Measurements from ENCODE around the gene HEXD.

The HEXD gene

GRCh38 chr17:82416771-82417170 is 1.4 kb upstream of the HEXD start:
- DNase-seq = no peak

DNA sequence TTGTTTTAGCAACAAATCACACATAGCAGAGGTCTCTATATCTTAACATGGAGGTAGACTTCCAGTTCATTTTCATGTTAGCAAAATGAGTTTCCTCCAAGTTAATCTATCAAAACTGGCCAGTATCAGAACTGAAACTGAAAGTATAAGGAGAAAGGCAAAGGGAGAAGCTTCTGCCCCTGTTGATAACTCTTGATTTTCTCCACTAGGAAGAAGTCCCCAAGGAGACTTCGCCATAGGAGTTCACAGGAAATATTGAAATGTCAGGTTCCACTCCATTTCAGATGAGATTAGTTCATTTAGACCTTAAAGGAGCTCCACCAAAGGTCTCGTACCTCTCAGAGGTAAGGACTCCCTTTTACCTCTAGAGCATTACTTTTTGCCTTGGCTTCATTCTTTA is 1.4 kb downstream of the HEXD start:
- DNase-seq = no peak

DNA sequence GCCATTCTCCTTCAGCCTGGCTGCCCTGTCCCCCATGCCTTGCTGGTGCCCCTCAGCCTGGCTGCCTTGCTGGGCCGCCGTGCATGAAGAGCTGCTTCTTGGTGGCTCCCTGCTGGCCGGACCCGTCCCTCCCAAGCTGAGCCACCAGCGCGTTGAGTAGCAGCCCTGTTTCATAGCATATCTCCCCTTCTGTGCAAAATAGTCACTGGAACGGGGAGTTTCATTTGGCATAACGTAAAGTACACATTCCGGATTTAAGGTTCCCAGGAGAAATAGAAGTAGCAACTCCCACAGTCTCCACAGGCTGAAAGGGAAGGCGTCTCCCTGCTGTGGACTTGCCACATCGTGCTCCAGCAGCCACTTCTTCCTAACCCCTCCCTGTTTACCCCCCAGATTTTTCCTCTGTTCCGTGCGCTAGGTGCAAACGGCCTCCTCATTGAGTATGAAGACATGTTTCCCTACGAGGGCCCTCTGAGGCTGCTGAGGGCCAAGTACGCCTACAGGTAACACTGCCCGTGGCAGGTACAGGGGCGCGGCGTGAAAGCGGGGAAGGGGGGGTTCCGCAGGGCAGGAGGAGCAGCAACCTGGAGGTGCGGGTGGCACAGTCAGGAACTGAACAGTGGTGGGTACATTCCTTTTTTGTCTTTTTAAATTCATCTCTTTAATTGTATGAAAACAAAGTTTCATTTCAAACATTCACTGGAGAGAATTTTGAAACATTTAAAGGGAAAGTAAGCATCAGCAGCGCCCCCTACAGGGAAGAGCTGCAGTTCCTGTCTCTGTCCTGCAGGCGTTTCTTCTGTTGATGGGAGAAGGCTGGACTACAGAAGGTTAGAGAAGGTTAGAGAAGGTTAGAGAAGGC is 6.1 kb downstream of the HEXD start:
- peak; percentile 78 for DNase-seq

DNA sequence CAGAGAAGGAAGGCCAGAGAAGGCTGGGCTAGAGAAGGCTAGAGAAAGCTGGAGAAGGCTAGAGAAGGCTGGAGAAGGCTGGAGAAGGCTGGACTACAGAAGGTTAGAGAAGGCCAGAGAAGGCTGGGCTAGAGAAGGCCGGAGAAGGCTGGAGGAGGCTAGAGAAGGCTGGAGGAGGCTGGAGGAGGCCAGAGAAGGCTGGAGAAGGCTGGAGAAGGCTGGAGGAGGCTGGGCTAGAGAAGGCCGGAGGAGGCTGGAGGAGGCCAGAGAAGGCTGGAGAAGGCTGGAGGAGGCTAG is 6.7 kb downstream of the HEXD start:
- no peak for DNase-seq

DNA sequence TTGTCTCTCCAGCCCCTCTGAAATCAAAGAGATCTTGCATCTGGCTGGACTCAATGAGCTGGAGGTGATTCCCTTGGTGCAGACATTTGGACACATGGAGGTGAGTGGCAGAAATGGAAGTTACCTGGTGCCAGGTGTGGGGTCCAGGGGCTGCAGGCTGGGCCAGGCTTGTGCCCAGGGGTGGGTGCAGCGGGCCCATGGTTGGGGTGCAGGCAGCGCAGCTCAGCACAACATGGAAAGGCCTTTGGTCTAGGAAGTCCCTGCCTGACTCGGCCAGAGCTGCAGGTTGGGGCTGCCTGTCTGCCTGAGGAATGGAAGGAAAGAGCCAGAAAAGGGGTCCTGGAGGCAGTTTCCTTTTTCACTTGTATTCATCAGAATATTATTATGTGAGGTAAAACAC is 10.4 kb downstream of the HEXD start:
- DNase-seq = no peak

DNA sequence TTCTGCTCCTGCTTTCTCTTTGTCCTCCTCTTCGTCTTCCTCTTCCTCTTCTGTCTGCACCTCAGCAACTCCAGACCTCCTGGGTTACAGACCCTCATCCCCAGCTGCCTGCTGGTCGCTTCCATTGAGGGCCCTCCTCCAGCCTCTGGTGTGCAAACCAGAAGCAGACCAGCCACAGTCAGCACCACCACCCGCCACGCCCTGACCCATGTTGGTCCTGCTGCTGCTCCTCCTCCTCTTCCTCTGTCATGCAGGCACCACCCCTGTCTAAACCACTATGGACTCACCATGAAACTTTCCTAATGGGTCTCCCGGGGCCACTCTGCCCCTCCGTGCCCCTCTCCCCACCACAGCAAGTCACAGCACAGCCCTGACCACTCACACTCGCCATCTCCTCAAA is 11.7 kb downstream of the HEXD start:
- DNase-seq = no peak

DNA sequence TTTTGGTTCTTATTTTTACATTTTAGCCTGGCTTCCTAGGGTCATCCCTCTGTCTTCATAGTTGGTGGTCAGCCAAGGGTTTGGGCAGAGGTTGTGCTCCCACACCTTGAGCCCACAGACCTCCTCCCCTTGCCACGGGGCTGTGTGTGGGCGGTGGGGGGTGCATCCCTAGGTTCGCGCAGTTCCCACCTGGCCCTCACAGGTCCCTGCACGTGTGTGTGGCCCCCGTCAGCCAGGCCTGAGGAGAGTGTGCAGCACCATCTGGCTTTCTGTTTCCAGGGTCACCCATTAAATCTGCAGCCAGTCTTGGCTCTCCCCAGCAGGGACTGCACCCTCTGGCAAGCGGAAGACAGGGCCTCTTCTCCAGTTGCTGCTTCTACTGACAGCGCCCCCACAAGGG is 13.9 kb downstream of the HEXD start:
- no peak for DNase-seq

- no peak for DNase-seq
Observed at GRCh38 chr17:82433560-82434215, 15.5 kb downstream of the HEXD start.

- DNase-seq = no peak
Observed at GRCh38 chr17:82434216-82434565, 16.0 kb downstream of the HEXD start.

- DNase-seq = no peak
Observed at GRCh38 chr17:82435103-82435502, 17.0 kb downstream of the HEXD start.

DNA sequence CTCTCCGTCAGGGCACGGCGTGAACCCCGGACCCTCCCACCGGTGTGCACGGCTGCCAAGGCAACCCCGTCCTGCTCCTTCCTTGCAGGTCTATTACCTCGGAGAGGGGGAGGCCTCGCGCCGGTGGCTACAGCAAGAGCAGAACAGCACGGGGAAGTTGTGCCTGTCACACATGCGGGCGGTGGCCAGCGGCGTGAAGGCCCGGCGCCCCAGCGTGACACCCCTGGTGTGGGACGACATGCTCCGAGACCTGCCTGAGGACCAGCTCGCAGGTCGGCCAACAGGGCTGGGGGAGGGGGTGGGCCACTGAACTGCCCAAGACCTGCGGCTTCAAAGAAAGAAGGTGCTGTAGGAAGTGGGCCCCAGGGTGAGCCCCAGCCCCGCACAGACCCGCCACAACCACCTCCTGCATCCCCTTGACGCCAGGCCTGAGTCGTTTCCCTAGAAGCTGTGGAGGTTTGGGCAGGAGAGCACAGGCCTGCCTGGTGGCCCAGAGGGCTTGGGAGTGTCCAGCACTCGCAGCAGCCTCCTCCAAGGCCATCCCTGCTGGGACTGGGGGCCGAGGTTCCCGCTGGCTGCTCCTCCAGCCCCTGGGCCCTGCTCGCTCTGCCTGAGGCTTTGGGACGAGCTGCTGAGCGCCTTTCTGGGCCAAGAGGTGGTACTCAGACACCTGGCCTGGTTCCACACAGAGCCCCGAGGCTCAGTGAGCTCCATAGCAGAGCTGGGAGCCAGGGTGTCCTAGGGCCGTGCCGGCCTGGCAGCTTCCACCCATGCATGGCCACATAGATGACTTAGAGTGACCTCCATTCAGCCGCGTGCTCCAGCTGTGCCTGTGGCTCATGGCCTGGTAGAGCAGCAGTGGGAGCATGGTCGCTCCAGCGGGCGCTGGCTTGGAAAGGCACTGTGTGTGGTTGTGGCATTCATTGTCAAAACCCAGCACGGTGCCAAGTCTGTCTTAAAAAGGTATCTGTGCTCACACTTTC is 17.7 kb downstream of the HEXD start:
- DNase-seq = no peak

DNA sequence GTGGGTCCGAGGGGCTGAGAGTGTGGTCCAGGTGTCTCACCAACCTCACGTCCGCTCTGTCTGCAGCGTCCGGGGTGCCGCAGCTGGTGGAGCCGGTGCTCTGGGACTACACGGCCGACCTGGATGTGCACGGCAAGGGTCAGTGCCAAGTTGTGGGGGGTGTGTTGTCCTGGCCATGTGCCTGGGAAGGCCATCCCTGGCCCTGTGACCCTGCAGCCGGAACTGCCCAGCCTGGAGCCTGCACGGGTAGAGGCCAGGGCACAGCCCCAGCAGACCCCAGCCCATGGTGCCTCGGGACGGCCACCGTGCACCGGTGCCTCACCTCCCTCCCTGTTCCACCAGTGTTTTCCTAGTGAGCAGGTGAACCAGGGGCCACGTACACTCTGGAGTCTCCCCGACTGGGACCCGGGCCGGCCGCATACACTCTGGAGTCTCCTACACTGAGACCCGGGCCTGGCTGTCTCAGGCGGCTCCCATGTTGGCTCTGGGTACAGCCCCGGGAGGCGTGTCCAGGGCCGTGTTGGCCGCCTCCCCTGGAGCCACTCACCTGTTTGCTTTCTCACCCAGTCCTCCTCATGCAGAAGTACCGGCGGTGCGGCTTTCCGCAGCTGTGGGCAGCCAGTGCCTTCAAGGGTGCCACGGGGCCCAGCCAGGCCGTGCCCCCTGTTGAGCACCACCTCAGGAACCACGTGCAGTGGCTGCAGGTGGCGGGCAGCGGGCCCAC is 18.6 kb downstream of the HEXD start:
- DNase-seq = no peak

DNA sequence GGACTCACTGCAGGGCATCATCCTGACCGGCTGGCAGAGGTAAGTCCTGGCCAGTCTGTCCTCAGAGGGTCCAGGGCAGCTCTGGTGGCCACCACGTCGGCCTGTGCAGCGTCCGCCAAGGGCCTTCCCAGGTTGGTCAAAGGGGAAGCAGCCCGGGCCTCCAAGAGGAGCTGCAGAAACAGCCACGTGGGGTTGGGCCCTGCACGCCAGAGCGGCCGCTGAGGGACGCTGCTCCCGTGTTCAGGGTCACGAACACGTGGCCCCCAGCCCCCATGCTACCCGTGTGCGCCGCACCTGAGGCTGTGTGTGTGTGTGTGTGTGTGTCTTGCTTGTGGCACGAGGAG is 19.1 kb downstream of the HEXD start:
- DNase-seq = no peak

DNA sequence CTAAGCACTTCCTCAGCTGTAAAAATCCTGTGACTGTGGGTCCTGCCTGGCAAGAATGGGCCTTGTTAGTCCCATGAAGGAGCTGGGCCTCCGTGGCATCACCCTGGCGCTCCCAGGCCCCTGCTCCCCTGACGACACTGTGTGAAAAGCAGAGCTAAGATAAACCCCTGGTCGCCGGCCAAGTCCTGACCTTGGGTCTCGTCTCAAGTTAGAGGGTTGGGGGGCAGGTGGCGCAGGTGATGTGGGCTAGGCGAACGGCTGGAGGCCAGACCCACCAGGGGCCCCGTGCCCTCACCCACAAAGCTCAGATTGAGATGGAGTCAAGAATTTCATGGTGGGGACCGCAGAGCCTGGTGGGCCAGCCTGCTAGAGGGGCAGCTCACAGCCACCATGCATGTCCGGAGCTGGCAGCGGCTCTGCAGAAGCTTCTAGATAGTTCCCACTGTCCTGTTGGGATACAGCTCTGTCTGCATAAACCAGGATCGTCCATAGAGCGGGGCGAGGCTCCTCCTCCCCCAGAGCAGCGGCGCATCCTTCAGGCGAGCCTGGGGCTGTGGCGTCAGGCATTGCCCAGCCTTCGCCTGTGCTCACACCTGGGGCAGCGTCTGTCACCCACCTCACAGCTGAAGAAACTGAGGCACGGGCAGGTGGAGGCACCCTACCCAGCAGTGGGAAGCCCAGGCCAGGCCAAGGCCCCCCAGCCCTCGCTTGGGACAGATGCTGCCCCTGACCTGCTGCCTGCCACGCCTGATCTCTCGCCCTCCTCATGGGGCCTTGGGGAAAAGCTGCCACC is 20.4 kb downstream of the HEXD start:
- DNase-seq = no peak

DNA sequence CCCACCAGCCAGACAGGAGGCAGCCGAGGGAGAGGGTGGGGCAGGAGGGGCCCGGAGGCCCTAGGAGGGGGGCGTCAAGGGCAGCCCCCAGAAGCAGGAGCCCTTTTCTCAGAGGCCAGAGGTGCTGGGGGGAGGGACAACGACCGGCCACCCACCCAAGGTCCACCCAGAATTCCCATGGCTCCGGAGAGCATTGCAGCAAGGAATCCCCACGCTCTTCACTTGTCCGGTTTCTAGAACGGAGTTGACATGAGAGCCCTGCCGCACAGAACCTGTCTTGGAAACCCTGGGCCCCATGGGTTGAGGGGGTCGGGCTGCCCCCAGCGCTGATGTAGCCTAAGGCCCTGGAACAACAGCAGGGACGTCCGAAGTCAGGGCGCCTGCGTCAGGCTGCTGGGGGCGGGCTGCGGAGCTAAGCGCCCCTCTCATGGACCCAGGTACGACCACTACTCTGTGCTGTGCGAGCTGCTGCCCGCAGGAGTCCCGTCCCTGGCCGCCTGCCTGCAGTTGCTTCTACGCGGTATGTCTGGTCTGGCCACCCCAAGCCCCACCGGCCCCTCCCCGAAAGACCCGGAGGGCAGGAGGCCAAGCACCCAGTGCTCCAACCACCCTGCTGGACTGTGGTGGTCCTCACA is 21.2 kb downstream of the HEXD start:
- no peak for DNase-seq

DNA sequence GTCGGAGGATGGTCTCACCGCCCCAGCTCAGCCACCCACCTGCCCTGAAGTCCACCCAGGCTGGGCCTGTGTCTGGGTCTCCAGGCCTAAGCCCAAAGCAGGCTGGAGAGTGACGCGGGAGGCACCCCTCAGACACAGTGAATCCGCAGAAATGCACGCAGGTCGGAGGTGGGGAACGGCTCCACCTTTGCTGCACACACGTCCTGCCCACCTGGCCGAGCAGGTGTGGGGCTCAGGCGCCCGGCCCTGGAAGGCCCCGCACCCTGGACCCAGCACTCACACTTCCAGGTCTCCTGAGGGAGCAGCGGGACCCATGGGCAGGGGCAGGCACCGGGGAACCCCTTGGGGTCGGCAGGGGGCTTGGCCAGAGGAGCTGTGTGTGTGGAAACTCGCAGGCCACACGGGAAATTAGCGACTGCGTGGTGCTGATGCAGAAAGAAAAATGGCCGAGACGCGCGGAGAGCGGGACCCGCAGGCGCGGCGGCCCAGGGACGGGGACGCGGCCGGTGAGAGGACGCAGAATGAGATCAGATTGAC is 21.8 kb downstream of the HEXD start:
- no peak for DNase-seq

GRCh38 chr17:82440469-82440981 is 22.4 kb downstream of the HEXD start:
- DNase-seq = no peak

- peak; percentile 60 for DNase-seq
Observed at GRCh38 chr17:82440991-82441627, 23.0 kb downstream of the HEXD start.

DNA sequence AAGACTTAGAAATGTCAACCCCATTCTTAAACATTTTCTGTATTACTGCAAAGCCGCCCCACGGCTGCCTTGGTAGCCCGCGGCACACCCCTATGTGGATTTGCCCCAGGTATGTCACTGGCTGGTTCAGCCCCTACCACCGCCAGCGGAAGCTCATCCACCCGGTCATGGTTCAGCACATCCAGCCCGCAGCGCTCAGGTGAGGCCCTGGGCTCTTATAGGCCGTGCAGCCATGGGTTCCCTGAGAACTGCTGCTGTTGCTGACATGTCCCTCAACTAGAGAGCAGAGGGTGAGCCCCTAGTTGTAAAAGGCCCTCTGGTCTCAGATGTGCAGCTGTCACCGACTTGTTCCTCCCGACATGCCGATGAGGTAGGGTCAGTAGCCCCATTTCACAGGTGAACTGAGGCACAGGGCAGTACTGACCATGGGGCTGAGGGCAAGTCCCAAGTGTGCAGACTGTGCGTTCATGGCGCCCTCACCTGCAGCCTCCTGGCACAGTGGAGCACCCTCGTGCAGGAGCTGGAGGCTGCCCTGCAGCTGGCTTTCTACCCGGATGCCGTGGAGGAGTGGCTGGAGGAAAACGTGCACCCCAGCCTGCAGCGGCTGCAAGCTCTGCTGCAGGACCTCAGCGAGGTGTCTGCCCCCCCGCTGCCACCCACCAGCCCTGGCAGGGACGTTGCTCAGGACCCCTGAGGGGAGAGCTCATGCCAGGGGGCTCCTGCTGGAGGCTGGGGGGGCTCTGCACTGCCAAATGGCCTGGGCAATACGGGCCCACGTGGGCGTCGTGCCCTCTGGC is 23.7 kb downstream of the HEXD start:
- no peak for DNase-seq

All from NCI-H1694 (cell line).